ENCODE data around the gene APOC3. TPM values are rescaled to one million over a fixed set of nuclear protein-coding genes. Genes with fewer than 3 reads are reported as not detected.
A peak's percentile ranks its signal among the peaks of the same experiment; 100 is the strongest.

The APOC3 gene
- total and polyA plus RNA-seq, 2 donors (not counting 1 experiment from before 2014, with no cell fraction given) = not detected

GRCh38 chr11:116786966-116787365 is 42.7 kb upstream of the APOC3 start:
- H3K27ac ChIP-seq (ENCODE audit: insufficient read depth, low read length) = peak overlapping the region; percentile 85

GRCh38 chr11:116787436-116787785 is 42.3 kb upstream of the APOC3 start:
- Histone ChIP-seq H3K27me3 (ENCODE audit: control insufficient read depth, insufficient read depth, low read length) (no peaks in the 10 kb centered on the region), H3K4me2 (ENCODE audit: extremely low read depth, insufficient read depth, low read length) (peak overlapping the region; percentile 87), H3K4me3 (replicated peaks in 1 of 4; ENCODE audit: control extremely low read depth in 1 of 4, insufficient read depth in 1 of 4, low read depth in 3 of 4, low read length in 4 of 4) (peak overlapping the region; percentile 68 to 90 (median 80)), H3K27ac (ENCODE audit: insufficient read depth, low read length) (peak overlapping the region; percentile 85), H3K79me2 (ENCODE audit: control insufficient read depth, insufficient read depth, low read length) (peaks cover 11% of the 10 kb centered on the region), H3K4me1 (ENCODE audit: control insufficient read depth, extremely low read depth, insufficient read depth, low read length) (peaks cover 3% of the 10 kb centered on the region), H4K20me1 (ENCODE audit: control insufficient read depth, extremely low read depth, insufficient read depth, low read length) (no peaks in the 10 kb centered on the region), H2AFZ (ENCODE audit: low read length) (peak overlapping the region; percentile 46), H3K9me3 (ENCODE audit: control insufficient read depth, insufficient read depth, low read depth, low read length) (no peaks in the 10 kb centered on the region), H3K36me3 (ENCODE audit: control insufficient read depth, insufficient read depth, low read length) (peaks cover 18% of the 10 kb centered on the region), H3K9ac (ENCODE audit: insufficient read depth, low read length) (peak overlapping the region; percentile 83)
- no peak for TF ChIP-seq CTCF (conservative IDR thresholded peaks at IDR 0.05 in 1 of 2, IDR thresholded peaks at IDR 0.05 in 1 of 2; ENCODE audit: low read depth in 1 of 2, low read length in 2 of 2)
- no peak for TF ChIP-seq EZH2 (IDR thresholded peaks at IDR 0.05; ENCODE audit: low read length, missing control alignments)
- no peak for DNase-seq (ENCODE audit: low read depth in 2 of 2)

More at GRCh38 chr11:116786966-116787365, 42.7 kb upstream of the APOC3 start:
- Histone ChIP-seq H3K4me3 (replicated peaks in 1 of 4; ENCODE audit: control extremely low read depth in 1 of 4, insufficient read depth in 1 of 4, low read depth in 3 of 4, low read length in 4 of 4) (peak overlapping the region; percentile 68 to 90 (median 80)), H4K20me1 (ENCODE audit: control insufficient read depth, extremely low read depth, insufficient read depth, low read length) (no peaks in the 10 kb centered on the region), H3K9ac (ENCODE audit: insufficient read depth, low read length) (peak overlapping the region; percentile 83), H2AFZ (ENCODE audit: low read length) (no peak overlapping the region), H3K4me1 (ENCODE audit: control insufficient read depth, extremely low read depth, insufficient read depth, low read length) (peaks cover 3% of the 10 kb centered on the region), H3K36me3 (ENCODE audit: control insufficient read depth, insufficient read depth, low read length) (peaks cover 21% of the 10 kb centered on the region), H3K27me3 (ENCODE audit: control insufficient read depth, insufficient read depth, low read length) (no peaks in the 10 kb centered on the region), H3K4me2 (ENCODE audit: extremely low read depth, insufficient read depth, low read length) (peak overlapping the region; percentile 87), H3K79me2 (ENCODE audit: control insufficient read depth, insufficient read depth, low read length) (peaks cover 11% of the 10 kb centered on the region), H3K9me3 (ENCODE audit: control insufficient read depth, insufficient read depth, low read depth, low read length) (no peaks in the 10 kb centered on the region)
- TF ChIP-seq CTCF (conservative IDR thresholded peaks at IDR 0.05 in 1 of 2, IDR thresholded peaks at IDR 0.05 in 1 of 2; ENCODE audit: low read depth in 1 of 2, low read length in 2 of 2) (no peak), EZH2 (IDR thresholded peaks at IDR 0.05; ENCODE audit: low read length, missing control alignments) (no peak)
- no peak for DNase-seq (ENCODE audit: low read depth in 2 of 2)

- Histone ChIP-seq H3K9me3 (ENCODE audit: control insufficient read depth, insufficient read depth, low read depth, low read length) (no peaks in the 10 kb centered on the region), H3K27ac (ENCODE audit: insufficient read depth, low read length) (peak within 1 kb of the TSS; percentile 85), H2AFZ (ENCODE audit: low read length) (peak within 1 kb of the TSS; percentile 93), H3K9ac (ENCODE audit: insufficient read depth, low read length) (peak within 1 kb of the TSS; percentile 83), H3K4me2 (ENCODE audit: extremely low read depth, insufficient read depth, low read length) (peak within 1 kb of the TSS; percentile 92), H3K4me3 (replicated peaks in 1 of 4; ENCODE audit: control extremely low read depth in 1 of 4, insufficient read depth in 1 of 4, low read depth in 3 of 4, low read length in 4 of 4) (peak within 1 kb of the TSS; percentile 68 to 90 (median 80)), H3K4me1 (ENCODE audit: control insufficient read depth, extremely low read depth, insufficient read depth, low read length) (peaks cover 7% of the 10 kb centered on the region), H4K20me1 (ENCODE audit: control insufficient read depth, extremely low read depth, insufficient read depth, low read length) (no peaks in the 10 kb centered on the region), H3K27me3 (ENCODE audit: control insufficient read depth, insufficient read depth, low read length) (no peaks in the 10 kb centered on the region), H3K79me2 (ENCODE audit: control insufficient read depth, insufficient read depth, low read length) (peaks cover 11% of the 10 kb centered on the region), H3K36me3 (ENCODE audit: control insufficient read depth, insufficient read depth, low read length) (peaks cover 15% of the 10 kb centered on the region)
- peak; percentile 63 to 74 for DNase-seq (ENCODE audit: low read depth in 2 of 2)
- TF ChIP-seq CTCF (conservative IDR thresholded peaks at IDR 0.05 in 1 of 2, IDR thresholded peaks at IDR 0.05 in 1 of 2; ENCODE audit: low read depth in 1 of 2, low read length in 2 of 2) (no peak), EZH2 (IDR thresholded peaks at IDR 0.05; ENCODE audit: low read length, missing control alignments) (no peak)
These were observed 41.8 kb upstream of the APOC3 start, which contains the start of gene ZPR1 for GRCh38 chr11:116787786-116788486. TSS of gene ZPR1 (minus strand) at chr11:116788023. CDS start at chr11:116787990, 33 bp downstream.

Measured in fibroblast of lung (primary cell).